IMR-90 (cell line): ENCODE data around the gene PIH1D1. TPM values are rescaled to one million over a fixed set of nuclear protein-coding genes. Genes with fewer than 3 reads are reported as not detected.

Source experiments
- ATAC-seq: fragments of 200-7000 bp; cut with Tn5 transposase; 2 replicates; pipeline ENCODE4 v1.9.1; 2020; ENCODE audit warnings: low read depth, mild to moderate bottlenecking, moderate library complexity
- BruUV-seq: library from RNA; stranded (reverse); fragments of 400-500 nt; replicated peaks from 2 replicates; lab custom pipeline; 2021; lab: Mats Ljungman, UMichigan
- CTCF ChIA-PET: fragments of 300-600 bp; formaldehyde crosslinking; extraction: SDS; loops from one replicate; lab custom pipeline; 2021; ENCODE audit warnings: antibody characterized with exemption; lab: Yijun Ruan, JAX
- POLR2A ChIA-PET: fragments of 300-600 bp; sonication (Branson Sonifier 250); formaldehyde crosslinking; loops from one replicate; lab custom pipeline; 2022; ENCODE audit warnings: antibody characterized with exemption; ENCODE audit not compliant: unreplicated experiment; lab: Charles Lee
- DNase-seq: peaks from one replicate; pipeline ENCODE4 v3.0.0; 2013
- H2AFZ ChIP-seq: replicated peaks from 2 replicates; pipeline ENCODE3; 2013; ENCODE audit warnings: low read length, mild to moderate bottlenecking; ENCODE audit not compliant: poor library complexity
- H2AK5ac ChIP-seq: 2 replicates; pipeline ENCODE4 v1.6.1; 2013; ENCODE audit warnings: low read depth, low read length, inconsistent platforms
- H2AK9ac ChIP-seq: replicated peaks from 2 replicates; pipeline ENCODE3; 2013; ENCODE audit warnings: mild to moderate bottlenecking, low read depth, low read length, moderate library complexity; ENCODE audit not compliant: poor library complexity
- H2BK120ac ChIP-seq: 2 replicates; pipeline ENCODE4 v1.6.1; 2013; ENCODE audit warnings: low read depth, low read length, inconsistent platforms
- H2BK15ac ChIP-seq: 3 replicates; pipeline ENCODE4 v1.6.1; 2013; ENCODE audit warnings: low read depth, low read length, inconsistent platforms
- H2BK20ac ChIP-seq: 2 replicates; pipeline ENCODE4 v1.6.1; 2013; ENCODE audit warnings: low read depth, mild to moderate bottlenecking, inconsistent platforms, low read length, moderate library complexity
- H2BK5ac ChIP-seq: 2 replicates; pipeline ENCODE4 v1.6.1; 2013; ENCODE audit warnings: mild to moderate bottlenecking, low read depth, low read length, inconsistent platforms; ENCODE audit not compliant: poor library complexity, severe bottlenecking
- H3K14ac ChIP-seq: replicated peaks from 2 replicates; pipeline ENCODE4 v1.6.1; 2013; ENCODE audit warnings: low read depth, low read length, inconsistent platforms
- H3K18ac ChIP-seq: 2 replicates; pipeline ENCODE4 v1.6.1; 2013; ENCODE audit warnings: low read depth, low read length, control low read depth
- H3K23ac ChIP-seq: 2 replicates; pipeline ENCODE4 v1.6.1; 2013; ENCODE audit warnings: low read depth, low read length, inconsistent platforms
- H3K27ac ChIP-seq: 2 replicates; pipeline ENCODE4 v1.5.1; 2013; ENCODE audit warnings: mild to moderate bottlenecking, control low read depth, low read length; ENCODE audit not compliant: insufficient read depth
- H3K27me3 ChIP-seq: 2 replicates; pipeline ENCODE4 v1.6.1; 2013; ENCODE audit warnings: low read length; ENCODE audit not compliant: control insufficient read depth, insufficient read depth
- H3K36me3 ChIP-seq: 2 replicates; pipeline ENCODE4 v1.6.1; 2013; ENCODE audit warnings: low read length, mixed read lengths; ENCODE audit not compliant: control insufficient read depth, insufficient read depth
- H3K4ac ChIP-seq: 2 replicates; pipeline ENCODE4 v1.6.1; 2013; ENCODE audit warnings: low read depth, low read length, inconsistent platforms
- H3K4me1 ChIP-seq: 2 replicates; pipeline ENCODE4 v1.6.1; 2013; ENCODE audit warnings: low read length, mixed read lengths; ENCODE audit not compliant: control insufficient read depth, insufficient read depth
- H3K4me2 ChIP-seq: 2 replicates; pipeline ENCODE4 v1.6.1; 2013; ENCODE audit warnings: low read depth, mild to moderate bottlenecking, control low read depth, low read length, moderate library complexity
- H3K4me3 ChIP-seq: 2 replicates; pipeline ENCODE4 v1.5.1; 2013; ENCODE audit warnings: low read depth, mild to moderate bottlenecking, control low read depth, low read length, moderate library complexity; ENCODE audit not compliant: insufficient read depth
- H3K56ac ChIP-seq: 2 replicates; pipeline ENCODE4 v1.6.1; 2013; ENCODE audit warnings: low read length, inconsistent platforms; ENCODE audit not compliant: insufficient read depth; ENCODE audit errors: extremely low read depth
- H3K79me1 ChIP-seq, 2 experiments: 2 replicates each; pipeline ENCODE4 v1.6.1; 2013; ENCODE audit warnings: low read length in 2 of 2, inconsistent platforms in 1 of 2, low read depth in 1 of 2
- H3K9ac ChIP-seq: 2 replicates; pipeline ENCODE4 v1.6.1; 2013; ENCODE audit warnings: low read depth, low read length, control low read depth
- H3K9me1 ChIP-seq: 2 replicates; pipeline ENCODE4 v1.6.1; 2013; ENCODE audit warnings: low read length, inconsistent platforms; ENCODE audit not compliant: insufficient read depth
- H3K9me3 ChIP-seq: 2 replicates; pipeline ENCODE4 v1.6.1; 2013; ENCODE audit warnings: low read length; ENCODE audit not compliant: control insufficient read depth, insufficient read depth
- H4K20me1 ChIP-seq: 2 replicates; pipeline ENCODE4 v1.6.1; 2013; ENCODE audit warnings: low read length, inconsistent platforms; ENCODE audit not compliant: insufficient read depth
- H4K5ac ChIP-seq: 2 replicates; pipeline ENCODE4 v1.6.1; 2013; ENCODE audit warnings: mild to moderate bottlenecking, low read depth, low read length, control low read depth
- H4K8ac ChIP-seq, 2 experiments: 2 replicates each; pipeline ENCODE4 v1.6.1; 2013; ENCODE audit warnings: low read depth in 2 of 2, low read length in 2 of 2, control low read depth in 1 of 2, inconsistent platforms in 1 of 2
- H4K91ac ChIP-seq: 2 replicates; pipeline ENCODE4 v1.6.1; 2013; ENCODE audit warnings: low read depth, low read length, inconsistent platforms; ENCODE audit not compliant: insufficient read depth
- BHLHE40 ChIP-seq: fragments of 150-350 bp; IDR thresholded peaks from 2 replicates; pipeline ENCODE4 v1.6.1; 2016; ENCODE audit warnings: mild to moderate bottlenecking, low read depth, low read length
- ELK1 ChIP-seq: fragments of 150-350 bp; IDR thresholded peaks from 2 replicates; pipeline ENCODE4 v1.6.1; 2016; ENCODE audit warnings: low read depth, mild to moderate bottlenecking, low read length, moderate library complexity, borderline replicate concordance
- RAD21 ChIP-seq: IDR thresholded peaks from 2 replicates; pipeline ENCODE4 v1.6.1; 2012; ENCODE audit warnings: low read length, improper control_type of control experiment
- WGBS, 2 experiments: methylation state at CpG; one replicate each; pipeline versions ENCODE4 v1.1.5 to v1.1.7; 2013; ENCODE audit warnings: missing lambda C conversion rate in 2 of 2; ENCODE audit not compliant: insufficient read length in 1 of 2; ENCODE audit errors: extremely low coverage in 2 of 2; 5-methylcytosine and 5-hydroxymethylcytosine counted together
- dilution Hi-C: fragments of 300-500 bp; cut with HindIII; formaldehyde crosslinking; loops from one replicate; pipeline ENCODE4 v1.14.3; 2018; ENCODE audit warnings: low sequenced_read_pairs; ENCODE audit not compliant: unreplicated experiment
- in situ Hi-C: fragments of 300-500 bp; cut with MboI; formaldehyde crosslinking; loops from 3 replicates; pipeline ENCODE4 v1.14.3; 2019; ENCODE audit warnings: low sequenced_read_pairs, inconsistent platforms, mixed read lengths
- intact Hi-C: fragments of 100-400 bp; cut with micrococcal nuclease; formaldehyde crosslinking; loops from 2 replicates; pipeline ENCODE4 v1.10.0; 2022
- polyA plus RNA-seq, 3 experiments: library from polyadenylated mRNA; depleted of rRNA; stranded (reverse); fragments of >200 nt; gene quantifications; 2 replicates each; pipeline ENCODE4 v1.2.3, GENCODE V29; 2012; ENCODE audit warnings: low replicate concordance in 1 of 3
- total RNA-seq: library from RNA; depleted of rRNA; stranded (reverse); fragments of >200 nt; gene quantifications from 2 replicates; pipeline ENCODE4 v1.2.3, GENCODE V29; 2012
- TF ChIP-seq, protein P1 (sequence below): fragments of 150-350 bp; IDR thresholded peaks from 2 replicates; pipeline ENCODE4 v1.6.1; 2017; ENCODE audit warnings: mild to moderate bottlenecking, antibody characterized with exemption, low read length, low read depth

Gene PIH1D1
- total and polyA plus RNA-seq, 2 of the 4 experiments (the other 2 are of a cell fraction): 77.9 to 122 TPM

GRCh38 chr19:49499030-49499670, 47.5 kb upstream of the PIH1D1 start:
- Histone ChIP-seq H2BK5ac (no peak overlapping the region), H4K5ac (no peak overlapping the region), H3K18ac (no peak overlapping the region), H2AK9ac (no peak overlapping the region), H2BK120ac (no peak overlapping the region), H2AFZ (peak overlapping the region; percentile 27), H3K9me3 (no peaks in the 10 kb centered on the region), H3K14ac (no peak overlapping the region), H4K8ac (no peak overlapping the region), H3K56ac (no peak overlapping the region), H3K79me1 (peaks cover 21 to 38% of the 10 kb centered on the region in 2 experiments), H3K27me3 (no peaks in the 10 kb centered on the region), H3K23ac (0 out of 2 replicates have a peak overlapping the region, but pooled peaks have one; percentile 24), H3K4me3 (no peak overlapping the region), H2AK5ac (no peak overlapping the region), H4K20me1 (peaks cover 29% of the 10 kb centered on the region), H3K4me1 (peaks cover 10% of the 10 kb centered on the region), H4K91ac (no peak overlapping the region), H3K4ac (no peak overlapping the region), H2BK20ac (no peak overlapping the region), H3K9me1 (no peaks in the 10 kb centered on the region), H2BK15ac (no peak overlapping the region), H3K27ac (no peak overlapping the region), H3K36me3 (peaks cover 32% of the 10 kb centered on the region), H3K4me2 (no peak overlapping the region), H3K9ac (no peak overlapping the region)
- BruUV-seq: no TSS peak
- WGBS, 2 experiments: 92% methylated on average over 13 of the region's 19 CpGs; no CpG with 5 or more reads in 1 of the 2 experiments
- ChIA-PET POLR2A (no interaction called here), CTCF (no interaction called here)
- in situ Hi-C loops (loop anchor here (10.0 kb wide), 1 partner anchor 166 kb away; the partner anchor contains the start of genes BCL2L12 and IRF3), dilution Hi-C loops (no loop called here), intact Hi-C loops (no loop called here)
- TF ChIP-seq BHLHE40 (no peak), ELK1 (no peak), RAD21 (no peak)
- TF ChIP-seq, protein P1, sequence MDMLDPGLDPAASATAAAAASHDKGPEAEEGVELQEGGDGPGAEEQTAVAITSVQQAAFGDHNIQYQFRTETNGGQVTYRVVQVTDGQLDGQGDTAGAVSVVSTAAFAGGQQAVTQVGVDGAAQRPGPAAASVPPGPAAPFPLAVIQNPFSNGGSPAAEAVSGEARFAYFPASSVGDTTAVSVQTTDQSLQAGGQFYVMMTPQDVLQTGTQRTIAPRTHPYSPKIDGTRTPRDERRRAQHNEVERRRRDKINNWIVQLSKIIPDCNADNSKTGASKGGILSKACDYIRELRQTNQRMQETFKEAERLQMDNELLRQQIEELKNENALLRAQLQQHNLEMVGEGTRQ: no peak
- DNase-seq: no peak
- ATAC-seq: no peak
